GM23338 (cell line): Measurements from ENCODE around the gene JARID2. TPM values are rescaled to one million over a fixed set of nuclear protein-coding genes. Genes with fewer than 3 reads are reported as not detected.

Experiments used
- ATAC-seq: fragments of 200-7000 bp; cut with Tn5 transposase; 3 replicates; pipeline ENCODE4 v1.9.1; 2020
- DNase-seq: peaks from one replicate; pipeline ENCODE4 v3.0.0-alpha.2; 2015; ENCODE audit warnings: low spot score
- H2AFZ ChIP-seq: fragments of 200-600 bp; sonication (generic); 2 replicates; pipeline ENCODE4 v1.8.0; 2016; ENCODE audit warnings: antibody characterized with exemption, mild to moderate bottlenecking, moderate library complexity
- H3F3A ChIP-seq: fragments of 200-600 bp; sonication (generic); replicated peaks from 2 replicates; pipeline ENCODE4 v1.8.0; 2017; ENCODE audit warnings: antibody characterized with exemption, mixed run types, low read depth
- H3K27ac ChIP-seq: fragments of 200-600 bp; sonication (generic); 2 replicates; pipeline ENCODE4 v1.6.1; 2016; ENCODE audit warnings: low read depth
- H3K27me3 ChIP-seq: fragments of 200-600 bp; sonication (generic); 2 replicates; pipeline ENCODE4 v1.8.0; 2016; ENCODE audit warnings: mild to moderate bottlenecking, mixed run types, moderate library complexity; ENCODE audit not compliant: insufficient read depth
- H3K36me3 ChIP-seq: fragments of 200-600 bp; sonication (generic); 2 replicates; pipeline ENCODE4 v1.8.0; 2016; ENCODE audit warnings: mild to moderate bottlenecking; ENCODE audit not compliant: insufficient read depth
- H3K4me1 ChIP-seq: fragments of 200-600 bp; sonication (generic); 2 replicates; pipeline ENCODE4 v1.8.0; 2016; ENCODE audit warnings: mild to moderate bottlenecking, moderate library complexity; ENCODE audit not compliant: insufficient read depth
- H3K4me2 ChIP-seq: fragments of 200-600 bp; sonication (generic); 2 replicates; pipeline ENCODE4 v1.7.1; 2017; ENCODE audit warnings: mixed run types
- H3K4me3 ChIP-seq: fragments of 200-600 bp; sonication (generic); 2 replicates; pipeline ENCODE4 v1.6.1; 2016; ENCODE audit warnings: mixed run types
- H3K79me2 ChIP-seq: fragments of 200-600 bp; sonication (generic); replicated peaks from 2 replicates; pipeline ENCODE4 v1.8.0; 2017; ENCODE audit warnings: mild to moderate bottlenecking; ENCODE audit not compliant: insufficient read depth
- H3K9me2 ChIP-seq: fragments of 200-600 bp; sonication (generic); 2 replicates; pipeline ENCODE4 v1.8.0; 2017; ENCODE audit not compliant: insufficient read depth
- H4K20me1 ChIP-seq: fragments of 200-600 bp; sonication (generic); replicated peaks from 2 replicates; pipeline ENCODE4 v1.8.0; 2017; ENCODE audit warnings: mild to moderate bottlenecking; ENCODE audit not compliant: insufficient read depth
- H3K27ac Mint-ChIP-seq: 2 replicates; pipeline ENCODE4 v1.8.0; 2020; ENCODE audit warnings: inconsistent platforms, mild to moderate bottlenecking, moderate library complexity, mixed read lengths
- H3K27me3 Mint-ChIP-seq: 3 replicates; pipeline ENCODE4 v1.8.0; 2022; ENCODE audit warnings: low read depth, mild to moderate bottlenecking, moderate library complexity, mixed read lengths, inconsistent platforms; ENCODE audit not compliant: insufficient read depth, poor library complexity
- H3K36me3 Mint-ChIP-seq: 3 replicates; pipeline ENCODE4 v1.8.0; 2021; ENCODE audit warnings: low read depth, mild to moderate bottlenecking, inconsistent platforms, moderate library complexity, mixed read lengths
- H3K4me1 Mint-ChIP-seq: 3 replicates; pipeline ENCODE4 v1.8.0; 2020; ENCODE audit warnings: mild to moderate bottlenecking, inconsistent platforms, mixed read lengths
- H3K4me3 Mint-ChIP-seq: 3 replicates; pipeline ENCODE4 v1.8.0; 2021; ENCODE audit warnings: moderate library complexity, mild to moderate bottlenecking, inconsistent platforms, mixed read lengths
- H3K9me3 Mint-ChIP-seq: 3 replicates; pipeline ENCODE4 v1.8.0; 2020; ENCODE audit warnings: moderate library complexity, mild to moderate bottlenecking, inconsistent platforms, mixed read lengths
- CREB1 ChIP-seq: fragments of 250-450 bp; sonication (Bioruptor Pico); IDR thresholded peaks from 2 replicates; pipeline ENCODE4 v1.5.0; 2020; ENCODE audit warnings: low read depth, mild to moderate bottlenecking, moderate library complexity
- ETS1 ChIP-seq: IDR thresholded peaks from 2 replicates; pipeline ENCODE4 v1.6.1; 2016; ENCODE audit warnings: antibody characterized with exemption
- EZH2 ChIP-seq: fragments of 200-600 bp; sonication (generic); IDR thresholded peaks from one replicate; pipeline ENCODE4 v1.8.0; 2017; ENCODE audit warnings: antibody characterized with exemption, mild to moderate bottlenecking, low read depth; ENCODE audit not compliant: unreplicated experiment
- EZH2phosphoT487 ChIP-seq: fragments of 200-600 bp; sonication (generic); IDR thresholded peaks from one replicate; pipeline ENCODE4 v1.8.1; 2018; ENCODE audit warnings: antibody characterized with exemption; ENCODE audit not compliant: unreplicated experiment
- JUNB ChIP-seq: IDR thresholded peaks from one replicate; pipeline ENCODE4 v1.6.1; 2016; ENCODE audit warnings: antibody characterized with exemption; ENCODE audit not compliant: unreplicated experiment
- NANOG ChIP-seq: IDR thresholded peaks from 2 replicates; pipeline ENCODE4 v1.6.1; 2016; ENCODE audit warnings: antibody characterized with exemption, borderline replicate concordance
- POLR2AphosphoS5 ChIP-seq: IDR thresholded peaks from 2 replicates; pipeline ENCODE4 v1.6.1; 2016; ENCODE audit warnings: antibody characterized with exemption, low read depth
- REST ChIP-seq: IDR thresholded peaks from one replicate; pipeline ENCODE4 v1.6.1; 2018; ENCODE audit warnings: antibody characterized with exemption; ENCODE audit not compliant: unreplicated experiment
- STAT1 ChIP-seq: IDR thresholded peaks from one replicate; pipeline ENCODE4 v1.6.1; 2016; ENCODE audit warnings: antibody characterized with exemption; ENCODE audit not compliant: unreplicated experiment
- ZNF114 ChIP-seq: fragments of 250-450 bp; sonication (Bioruptor Pico); IDR thresholded peaks from 2 replicates; pipeline ENCODE4 v1.5.0; 2020; ENCODE audit warnings: mild to moderate bottlenecking, moderate library complexity
- ZNF331 ChIP-seq: fragments of 250-450 bp; sonication (Bioruptor Pico); IDR thresholded peaks from 2 replicates; pipeline ENCODE4 v1.5.0; 2020; ENCODE audit warnings: low read depth, mild to moderate bottlenecking, moderate library complexity
- ZNF462 ChIP-seq: fragments of 250-450 bp; sonication (Bioruptor Pico); IDR thresholded peaks from 2 replicates; pipeline ENCODE4 v1.5.0; 2020; ENCODE audit warnings: mild to moderate bottlenecking, moderate library complexity
- polyA plus RNA-seq: library from polyadenylated mRNA; unstranded; fragments of >200 nt; fragmentation: Nextera tagmentation; extraction: Ambion mirVana; gene quantifications from 2 replicates; pipeline ENCODE4 v1.2.1, GENCODE V29; 2016
- total RNA-seq: library from RNA; depleted of rRNA; stranded (reverse); fragments of >200 nt; shearing (Covaris generic); gene quantifications from 2 replicates; pipeline ENCODE4 v1.2.3, GENCODE V29; 2014

JARID2 gene
- total and polyA plus RNA-seq, 2 experiments from 2014 or later = 92.8 to 196 TPM

GRCh38 chr6:15544321-15544900, 298.5 kb downstream of the JARID2 start (continued):
- TF ChIP-seq ETS1 (no peak), NANOG (no peak)

- H3K4me3 ChIP-seq = no peak overlapping the region
- Mint-ChIP-seq H3K4me1 (peaks cover 27% of the 10 kb centered on the region), H3K27ac (no peak overlapping the region), H3K4me3 (no peak overlapping the region), H3K27me3 (peaks cover 4% of the 10 kb centered on the region), H3K36me3 (peaks cover 15% of the 10 kb centered on the region), H3K9me3 (peaks cover 12% of the 10 kb centered on the region)
- no peak overlapping the region for H3K4me2 ChIP-seq
- no peak overlapping the region for H3K27ac ChIP-seq
- no peaks in the 10 kb centered on the region for H4K20me1 ChIP-seq
- no peaks in the 10 kb centered on the region for H3K27me3 ChIP-seq
- H2AFZ ChIP-seq = no peak overlapping the region
- no peak for ATAC-seq
- no peaks in the 10 kb centered on the region for H3K36me3 ChIP-seq
- no peaks in the 10 kb centered on the region; the same call in 1 of the 2 replicates for H3K9me2 ChIP-seq
- H3F3A ChIP-seq = no peaks in the 10 kb centered on the region
- H3K4me1 ChIP-seq = peaks cover 19% of the 10 kb centered on the region
- DNase-seq = no peak
- H3K79me2 ChIP-seq = no peaks in the 10 kb centered on the region
- TF ChIP-seq CREB1 (CRISPR knock-in tag) (no peak), JUNB (no peak), POLR2AphosphoS5 (no peak), REST (no peak), STAT1 (no peak), ETS1 (no peak), EZH2 (no peak), ZNF462 (CRISPR knock-in tag) (no peak), EZH2phosphoT487 (no peak), NANOG (no peak), ZNF331 (CRISPR knock-in tag) (no peak), ZNF114 (CRISPR knock-in tag) (no peak)
Measured at GRCh38 chr6:15546591-15546990, 300.7 kb downstream of the JARID2 start.
